HepG2 (cell line): ENCODE data around the gene GLIS1.

Experiments used
- CENPX ChIP-seq: sonication (generic); formaldehyde crosslinking; IDR thresholded peaks from 2 replicates; pipeline ENCODE4 v1.9.0; 2021; ENCODE audit warnings: mild to moderate bottlenecking, missing genetic modification reagents, moderate library complexity
- RFX1 ChIP-seq: fragments of 450-650 bp; IDR thresholded peaks from 2 replicates; pipeline ENCODE4 v1.6.1; 2017
- ZNF253 ChIP-seq: sonication (generic); formaldehyde crosslinking; IDR thresholded peaks from 2 replicates; pipeline ENCODE4 v1.8.0; 2022; ENCODE audit warnings: mild to moderate bottlenecking, missing genetic modification reagents, borderline replicate concordance

DNA sequence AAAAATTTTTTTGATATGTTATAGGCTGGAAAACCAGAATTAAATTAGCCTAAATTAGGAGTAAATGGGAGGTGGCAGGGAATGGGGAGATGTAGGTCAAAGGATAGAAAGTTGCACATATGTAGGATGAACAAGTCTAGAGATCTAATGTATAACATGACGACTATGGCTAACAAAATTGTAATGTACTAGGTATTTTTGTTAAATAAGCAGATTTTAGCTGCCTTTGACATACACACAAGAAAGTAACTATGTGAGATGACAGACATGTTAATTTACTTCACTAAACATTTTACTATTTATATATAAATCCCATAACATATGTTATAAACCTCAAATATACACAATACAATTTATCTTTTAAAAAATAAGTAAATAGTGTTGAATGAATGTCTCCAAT, 30.2 kb upstream of the GLIS1 start:
- TF ChIP-seq CENPX (CRISPR knock-in tag): no peak
- TF ChIP-seq ZNF253 (CRISPR knock-in tag): no peak
- no peak for TF ChIP-seq RFX1
